Esophagus (tissue), 2 donors: ENCODE results near the gene DUSP11. TPM values are rescaled to one million over a fixed set of nuclear protein-coding genes. Genes with fewer than 3 reads are reported as not detected.
"Not testable (repeated sequence)": the region's sequence is repeated elsewhere in the genome, so short reads cannot be mapped to it uniquely, and the experiment has no call there.

ENCODE experiments used
- H3K27ac ChIP-seq, 2 donors: one replicate each; pipeline ENCODE4 v1.5.1; 2013; ENCODE audit warnings: low read depth in 2 of 2, mild to moderate bottlenecking in 2 of 2, inconsistent platforms in 1 of 2, low read length in 1 of 2, moderate library complexity in 1 of 2
- H3K27me3 ChIP-seq, 2 donors: one replicate each; pipeline ENCODE4 v1.6.1; 2013; ENCODE audit warnings: low read length in 2 of 2, control low read depth in 1 of 2, mild to moderate bottlenecking in 1 of 2; ENCODE audit not compliant: insufficient read depth in 2 of 2, control insufficient read depth in 1 of 2
- H3K36me3 ChIP-seq, 2 donors: one replicate each; pipeline ENCODE4 v1.6.1; 2013; ENCODE audit warnings: low read length in 1 of 2; ENCODE audit not compliant: control insufficient read depth in 2 of 2, insufficient read depth in 2 of 2
- H3K4me1 ChIP-seq, 2 donors: one replicate each; pipeline ENCODE4 v1.6.1; 2013; ENCODE audit warnings: low read length in 1 of 2; ENCODE audit not compliant: control insufficient read depth in 2 of 2, insufficient read depth in 2 of 2
- H3K4me3 ChIP-seq, 2 donors: one replicate each; pipeline ENCODE4 v1.5.1; 2013; ENCODE audit warnings: low read length in 2 of 2, mild to moderate bottlenecking in 2 of 2, low read depth in 1 of 2, moderate library complexity in 1 of 2
- H3K9me3 ChIP-seq, 2 donors: one replicate each; pipeline ENCODE4 v1.6.1; 2013; ENCODE audit warnings: mild to moderate bottlenecking in 2 of 2, low read depth in 1 of 2, low read length in 1 of 2, moderate library complexity in 1 of 2; ENCODE audit not compliant: control insufficient read depth in 2 of 2, insufficient read depth in 1 of 2
- WGBS, 2 donors: extraction: QIAGEN DNeasy Blood & Tissue Kit; methylation state at CpG; one replicate each; pipeline ENCODE4 v1.1.7; 2013; 5-methylcytosine and 5-hydroxymethylcytosine counted together
- polyA plus RNA-seq, 2 donors: library from polyadenylated mRNA; stranded (reverse); fragments of 200-250 nt; gene quantifications; one replicate each; pipeline ENCODE4 v1.2.3, GENCODE V29; 2013
- donor health status: healthy with polysubstance abuse.
- donor health status: Bipolar disorder and iron deficiency.

The DUSP11 gene
- polyA plus RNA-seq, 2 donors = 25.5 to 27.0 TPM

DNA sequence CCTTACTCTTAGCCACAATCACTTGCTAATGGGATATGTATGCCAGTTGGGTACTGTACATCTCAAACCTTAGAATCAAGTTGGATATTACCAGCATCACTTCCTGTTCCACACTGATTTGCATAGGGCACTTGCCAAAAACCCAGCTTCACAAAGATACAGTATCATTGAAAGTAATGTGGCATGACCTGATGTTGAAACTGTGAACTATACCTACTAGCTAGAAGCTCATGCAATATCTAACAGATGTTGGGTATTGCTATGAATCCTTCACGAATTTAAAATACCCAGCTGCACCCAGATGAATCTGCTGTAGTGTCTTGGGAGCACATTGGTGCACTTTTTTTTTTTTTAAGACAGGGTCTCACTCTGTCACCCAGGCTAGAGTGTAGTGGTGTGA lies 42.4 kb upstream of the DUSP11 start:
- no peaks in the 10 kb centered on the region for H3K9me3 ChIP-seq
- H3K4me1 ChIP-seq = no peaks in the 10 kb centered on the region
- 34 to 61% methylated on average over 1 of the region's 1 CpG for WGBS, 2 donors
- H3K4me3 ChIP-seq = no peak overlapping the region
- no peaks in the 10 kb centered on the region for H3K27me3 ChIP-seq
- no peak overlapping the region for H3K27ac ChIP-seq
- H3K36me3 ChIP-seq = no peaks in the 10 kb centered on the region

DNA sequence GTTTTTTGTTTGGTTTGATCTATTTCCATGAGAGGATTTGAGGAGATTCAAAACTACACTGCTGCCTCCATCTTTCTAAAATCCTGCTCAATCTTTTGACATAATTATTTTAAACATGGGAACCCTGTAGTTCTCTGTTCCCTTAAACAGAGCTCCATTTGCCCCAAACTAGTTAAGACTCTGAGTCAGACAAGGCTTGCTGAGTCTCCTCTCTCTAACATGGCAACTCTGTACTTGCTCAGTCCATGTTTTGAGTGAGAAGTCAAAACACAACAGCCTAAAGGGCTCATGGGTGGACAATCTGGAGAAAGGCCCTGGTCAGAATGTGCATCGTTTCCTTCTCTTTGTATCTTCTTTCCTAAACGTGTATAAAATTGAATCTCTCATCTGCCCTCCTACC lies 41.8 kb upstream of the DUSP11 start:
- H3K36me3 ChIP-seq = no peaks in the 10 kb centered on the region
- no peaks in the 10 kb centered on the region for H3K27me3 ChIP-seq
- no peaks in the 10 kb centered on the region for H3K4me1 ChIP-seq
- no peak overlapping the region for H3K27ac ChIP-seq
- H3K9me3 ChIP-seq = no peaks in the 10 kb centered on the region
- H3K4me3 ChIP-seq = no peak overlapping the region
- 55 to 71% methylated on average over 2 of the region's 2 CpGs for WGBS, 2 donors

DNA sequence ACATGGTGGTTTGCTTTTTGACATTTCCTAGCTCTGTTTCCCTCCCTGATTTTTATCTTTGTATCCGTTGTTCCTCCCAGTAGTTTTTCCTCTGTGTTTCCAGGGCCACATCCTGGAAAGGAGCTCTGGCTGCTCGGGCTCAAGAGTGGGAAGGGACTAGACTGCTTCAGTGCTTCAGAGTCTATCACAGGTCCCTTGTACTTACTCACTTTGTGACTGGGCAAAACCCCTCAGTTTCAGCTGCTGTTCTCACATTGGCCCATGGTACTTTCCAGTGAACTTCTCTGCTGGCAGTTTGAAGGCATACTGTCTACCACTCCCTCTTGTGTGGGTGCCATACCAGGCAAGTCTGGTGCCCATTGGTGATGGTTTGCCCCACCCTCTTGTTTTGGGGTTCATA lies 41.3 kb upstream of the DUSP11 start:
- Histone ChIP-seq H3K9me3 (no peaks in the 10 kb centered on the region), H3K36me3 (no peaks in the 10 kb centered on the region), H3K4me1 (no peaks in the 10 kb centered on the region), H3K27me3 (no peaks in the 10 kb centered on the region), H3K27ac (no peak overlapping the region), H3K4me3 (no peak overlapping the region)
- WGBS, 2 donors = 21 to 31% methylated on average over 2 of the region's 2 CpGs

DNA sequence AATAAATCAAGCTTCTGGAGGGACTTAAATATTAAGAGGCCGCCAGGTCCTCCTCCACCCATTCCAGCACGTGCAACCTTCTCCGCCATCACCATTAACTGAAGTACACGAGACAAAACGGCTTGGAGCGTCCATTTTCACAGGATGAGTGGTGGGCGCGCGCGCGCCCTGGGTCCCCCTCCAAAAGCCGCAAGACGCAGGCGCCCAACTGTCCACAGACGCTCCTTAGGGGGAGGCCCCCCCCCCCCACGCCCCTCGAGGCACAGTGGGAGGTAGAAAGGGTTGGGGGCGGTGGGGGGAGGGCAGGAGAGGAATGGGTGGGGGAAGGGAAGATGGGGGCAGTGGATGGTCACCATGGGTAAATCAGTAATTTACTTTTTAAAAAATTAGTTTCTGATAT lies 38.4 kb upstream of the DUSP11 start:
- Histone ChIP-seq H3K27ac (no peak overlapping the region), H3K4me3 (no peak overlapping the region), H3K27me3 (no peaks in the 10 kb centered on the region), H3K36me3 (no peaks in the 10 kb centered on the region), H3K9me3 (no peaks in the 10 kb centered on the region), H3K4me1 (no peaks in the 10 kb centered on the region)
- WGBS, 2 donors = 79 to 84% methylated on average over 18 of the region's 18 CpGs

DNA sequence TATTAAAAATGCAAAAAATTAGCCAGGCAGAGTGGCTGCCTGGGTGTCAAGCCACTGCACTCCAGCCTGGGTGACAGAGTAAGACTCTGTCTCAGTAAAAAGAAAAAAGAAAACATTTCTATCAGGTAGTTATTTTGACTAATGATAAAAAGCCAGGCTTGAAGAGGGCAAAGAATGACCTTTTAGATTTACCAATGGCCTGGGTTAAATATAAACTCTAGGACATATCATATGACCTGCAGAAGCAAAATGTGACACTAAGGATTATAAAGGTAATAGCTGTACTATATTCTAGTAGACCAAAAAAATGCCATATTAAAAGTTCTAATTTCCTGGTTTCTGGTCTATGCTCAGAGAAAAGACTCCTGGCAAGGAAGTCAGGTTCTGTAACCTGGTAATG lies 32.7 kb upstream of the DUSP11 start:
- Histone ChIP-seq H3K4me1 (no peaks in the 10 kb centered on the region), H3K9me3 (no peaks in the 10 kb centered on the region), H3K27me3 (no peaks in the 10 kb centered on the region), H3K4me3 (no peak overlapping the region), H3K27ac (no peak overlapping the region), H3K36me3 (no peaks in the 10 kb centered on the region)

DNA sequence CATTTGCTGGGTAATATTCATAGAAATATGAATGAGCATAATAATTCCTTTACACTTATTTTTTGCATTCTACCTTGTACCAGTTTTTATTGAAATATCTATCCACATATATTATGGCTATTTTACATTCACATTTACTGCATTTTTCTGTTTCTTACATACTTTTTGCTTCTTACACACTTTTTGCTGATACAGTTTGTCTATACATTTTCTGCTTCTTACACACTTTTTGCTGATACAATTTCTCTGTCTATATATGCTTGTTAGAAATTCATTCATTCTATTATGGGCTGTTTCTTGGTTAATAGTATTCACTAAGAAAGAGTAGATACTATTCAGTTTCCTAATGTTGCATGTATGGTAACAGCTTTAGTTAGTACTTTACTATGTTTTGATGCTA lies 32.0 kb upstream of the DUSP11 start:
- no peaks in the 10 kb centered on the region for H3K9me3 ChIP-seq
- no peak overlapping the region for H3K4me3 ChIP-seq
- no peaks in the 10 kb centered on the region for H3K36me3 ChIP-seq
- H3K27ac ChIP-seq = no peak overlapping the region
- H3K4me1 ChIP-seq = no peaks in the 10 kb centered on the region
- H3K27me3 ChIP-seq = no peaks in the 10 kb centered on the region

DNA sequence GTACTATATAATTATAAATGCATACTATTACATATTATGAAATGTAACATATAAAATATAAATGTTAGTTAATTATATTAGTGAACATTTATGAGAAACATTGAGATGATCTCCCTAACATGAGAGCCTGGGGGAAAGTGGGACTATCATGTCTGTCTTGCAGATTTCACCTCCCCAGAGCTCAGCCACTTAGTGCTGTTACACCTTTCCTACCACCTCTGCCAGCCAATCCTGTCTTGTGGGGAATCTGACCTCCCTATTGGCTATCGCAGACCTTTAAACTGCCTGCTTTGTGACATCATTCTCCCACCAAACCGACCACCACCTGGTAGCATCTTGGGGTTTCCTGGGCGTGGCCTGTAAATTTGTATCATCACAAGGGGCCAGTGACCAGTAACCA lies 4.0 kb upstream of the DUSP11 start, which contains the start of gene C2orf78:
C2orf78 (plus strand) TSS at position 301 of the 400 bp plus-strand sequence. CDS start 127 bp downstream, outside the sequence.
- not testable (repeated sequence) for H3K27ac ChIP-seq, H3K4me1 ChIP-seq, H3K27me3 ChIP-seq, H3K9me3 ChIP-seq, H3K36me3 ChIP-seq, H3K4me3 ChIP-seq
- whole genome bisulfite sequencing, 2 donors = 33 to 65% methylated on average over 2 to 3 of the region's 3 CpGs

DNA sequence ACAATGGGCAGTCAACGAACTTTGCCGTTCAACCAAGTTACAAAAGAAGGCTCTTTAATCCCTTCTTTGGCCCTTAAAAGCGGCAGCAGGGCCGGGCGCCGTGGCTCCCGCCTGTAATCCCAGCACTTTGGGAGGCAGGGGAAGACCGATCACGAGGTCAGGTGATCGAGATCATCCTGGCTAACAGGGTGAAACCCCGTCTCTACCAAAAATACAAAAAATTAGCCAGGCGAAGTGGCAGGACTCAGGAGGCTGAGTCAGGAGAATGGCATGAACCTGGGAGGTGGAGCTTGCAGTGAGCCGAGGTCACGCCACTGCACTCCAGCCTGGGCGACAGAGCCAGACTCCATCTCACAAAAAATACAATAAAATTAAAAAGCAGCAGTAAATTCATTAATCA lies 3.5 kb upstream of the DUSP11 start:
- not testable (repeated sequence) for H3K4me3 ChIP-seq, H3K27ac ChIP-seq, H3K9me3 ChIP-seq, H3K27me3 ChIP-seq, H3K36me3 ChIP-seq, H3K4me1 ChIP-seq
- WGBS, 2 donors = 74 to 75% methylated on average over 15 of the region's 15 CpGs

DNA sequence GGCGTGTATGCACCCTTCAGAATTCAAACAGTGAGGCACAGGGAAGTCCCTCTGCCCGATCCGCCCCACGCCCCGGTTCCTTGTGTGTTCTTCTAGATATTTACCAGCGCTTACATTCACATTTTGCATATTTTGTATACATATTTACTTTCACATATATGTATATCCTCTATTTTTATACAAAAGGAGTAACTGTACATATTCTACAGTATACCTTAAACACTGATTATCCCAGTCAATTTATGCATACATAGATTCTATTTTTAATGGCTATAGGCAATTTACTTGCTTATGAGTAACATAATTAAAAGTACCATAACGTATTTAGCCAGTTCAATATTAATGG lies 307 bp upstream of the DUSP11 start:
- Histone ChIP-seq H3K27me3 (no peaks in the 10 kb centered on the region), H3K27ac (no peak overlapping the region), H3K9me3 (no peaks in the 10 kb centered on the region), H3K4me3 (peak overlapping the region; percentile 88 to 94), H3K4me1 (peaks cover 0 to 3% of the 10 kb centered on the region in 2 donors), H3K36me3 (peaks cover 0 to 3% of the 10 kb centered on the region in 2 donors)
- WGBS, 2 donors = 3 to 4% methylated on average over 7 of the region's 7 CpGs

DNA sequence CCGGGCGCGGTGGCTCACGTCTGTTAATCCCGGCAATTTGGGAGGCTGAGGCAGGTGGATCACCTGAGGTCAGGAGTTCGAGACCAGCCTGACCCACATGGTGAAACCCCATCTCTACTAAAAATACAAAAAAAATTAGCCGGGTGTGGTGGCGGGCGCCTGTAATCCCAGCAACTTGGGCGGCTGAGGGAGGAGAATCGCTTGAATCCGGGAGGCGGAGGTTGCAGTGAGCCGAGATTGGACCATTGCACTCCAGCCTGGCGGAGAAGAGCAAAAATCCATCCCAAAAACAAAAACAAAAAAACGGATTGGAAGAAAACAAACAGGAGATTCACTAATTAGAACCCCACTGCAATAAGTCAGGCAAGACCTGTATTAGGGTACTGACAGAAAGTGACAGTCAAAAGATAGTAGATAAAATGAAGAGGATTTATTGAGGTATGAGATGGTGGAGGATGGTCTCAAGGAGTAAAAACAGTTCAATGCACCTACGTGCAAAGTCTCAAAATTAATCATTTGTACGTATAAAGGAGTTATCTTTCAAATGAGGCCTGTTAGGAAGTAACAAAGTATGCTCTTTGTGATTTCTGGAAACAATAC lies 936 bp downstream of the DUSP11 start:
- H3K4me1 ChIP-seq, H3K36me3 ChIP-seq, H3K27me3 ChIP-seq, H3K9me3 ChIP-seq: not testable (repeated sequence)
- H3K4me3 ChIP-seq = peak overlapping the region; percentile 88 to 94
- 63 to 64% methylated on average over 18 of the region's 18 CpGs for WGBS, 2 donors
- peak overlapping the region; percentile 88 to 94 for H3K27ac ChIP-seq
